HG02852 (cell line): Measurements from ENCODE around the gene GINS2.
A peak's percentile ranks its signal among the peaks of the same experiment; 100 is the strongest.

Experiments
- ATAC-seq: cut with Tn5 transposase; IDR thresholded peaks from one replicate; pipeline ENCODE4 v1.9.1; 2021; ENCODE audit warnings: mild to moderate bottlenecking, moderate library complexity; ENCODE audit not compliant: unreplicated experiment

GINS2 gene

DNA sequence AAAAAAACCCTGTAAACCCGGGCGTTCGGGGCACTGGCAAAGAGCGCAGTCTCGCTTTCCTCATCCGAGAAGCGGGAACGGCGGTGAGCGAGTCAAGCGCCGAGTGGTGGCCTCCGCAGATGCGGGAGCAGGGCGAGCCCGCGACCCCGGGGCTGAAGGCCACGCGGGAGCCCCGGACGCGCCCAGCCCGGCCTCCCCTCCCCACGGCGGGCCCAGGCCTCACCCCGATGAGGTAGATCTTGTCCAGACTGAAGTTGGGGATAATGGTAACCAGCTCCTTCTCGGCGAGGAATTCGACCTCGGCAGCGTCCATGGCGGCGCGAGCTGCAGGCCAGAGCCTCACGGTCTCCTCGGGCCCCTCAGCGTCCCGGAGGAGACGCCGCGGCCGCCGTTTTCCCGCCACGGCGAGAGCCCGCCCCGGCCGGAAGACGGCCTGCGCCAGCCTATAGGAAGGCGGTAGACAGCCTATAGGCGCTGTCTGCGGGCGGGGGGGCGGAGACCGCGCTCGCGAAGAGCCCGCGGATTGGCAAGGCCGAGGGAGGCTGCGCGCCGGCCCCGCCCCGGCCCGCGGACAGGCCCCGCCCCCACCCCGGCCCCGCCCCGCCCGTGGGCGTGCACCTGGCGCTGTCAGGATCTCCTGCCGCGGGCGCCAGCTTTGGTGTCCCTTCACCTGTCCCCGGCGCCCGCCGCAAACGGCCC, at the start of gene GINS2:
Gene GINS2, minus strand, starts transcription at position 369 of the 699 bp plus-strand sequence. Its CDS starts 56 bp downstream, at position 313.
- ATAC-seq: peak; percentile 94

GRCh38 chr16:85736921-85737320, 48.2 kb upstream of the GINS2 start:
- ATAC-seq: no peak

GRCh38 chr16:85735946-85736345, 47.2 kb upstream of the GINS2 start:
- ATAC-seq: no peak

DNA sequence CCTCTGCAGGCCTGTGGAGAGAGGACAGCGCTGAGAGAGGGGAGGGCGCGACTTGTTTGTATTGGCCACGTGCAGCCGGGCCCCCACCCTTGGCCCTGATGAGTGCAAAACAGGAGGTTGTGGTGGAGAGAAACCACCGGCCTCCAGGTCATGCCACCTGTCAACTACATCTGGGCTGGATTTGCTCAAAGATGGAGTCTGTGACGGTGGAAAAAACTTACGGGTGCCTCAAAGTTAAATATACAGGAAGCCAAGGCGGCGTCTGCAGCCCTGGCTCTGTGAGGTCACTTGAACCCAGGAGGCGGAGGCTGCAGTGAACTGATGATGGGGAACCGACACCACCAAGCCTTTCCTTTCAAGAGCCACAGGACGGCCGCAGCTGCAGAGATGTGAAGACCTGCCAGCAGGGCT, 46.5 kb upstream of the GINS2 start:
- peak; percentile 87 for ATAC-seq

- no peak for ATAC-seq
Observed at GRCh38 chr16:85734311-85735017, 45.7 kb upstream of the GINS2 start.

DNA sequence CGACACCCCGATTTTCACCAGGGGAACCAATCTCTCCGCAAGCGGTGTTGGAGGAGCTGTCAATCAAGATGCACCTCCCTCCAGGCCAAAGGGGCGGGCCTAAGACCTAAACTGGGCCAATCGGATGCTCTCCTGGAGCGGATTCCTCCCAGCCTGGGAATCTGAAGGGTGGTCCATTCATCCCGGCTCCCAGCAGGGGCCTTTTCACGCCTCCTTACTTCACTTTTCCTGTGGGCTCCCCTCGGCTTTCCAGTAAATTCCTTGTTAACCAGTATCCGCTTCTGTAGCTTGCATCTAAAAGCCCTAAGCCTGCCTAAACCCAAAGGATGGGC, 45.1 kb upstream of the GINS2 start:
- ATAC-seq: no peak

- no peak for ATAC-seq
Observed at GRCh38 chr16:85733155-85733838, 44.5 kb upstream of the GINS2 start.

GRCh38 chr16:85731179-85731578, 42.4 kb upstream of the GINS2 start:
- ATAC-seq: no peak

DNA sequence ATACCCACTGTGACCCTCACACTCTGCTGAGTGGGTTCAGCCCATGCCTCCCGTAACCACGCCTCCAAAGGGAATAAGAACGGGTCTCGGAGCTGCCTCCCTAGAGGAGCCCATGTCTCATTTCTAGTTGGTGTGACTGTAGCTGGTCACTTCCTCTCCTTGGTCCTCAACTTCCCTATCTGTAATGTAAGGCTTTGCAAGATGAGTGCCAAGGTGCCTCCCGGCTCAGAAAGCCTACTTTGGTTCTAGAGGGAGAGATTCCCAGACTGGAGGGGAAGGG, 41.4 kb upstream of the GINS2 start:
- ATAC-seq: no peak

DNA sequence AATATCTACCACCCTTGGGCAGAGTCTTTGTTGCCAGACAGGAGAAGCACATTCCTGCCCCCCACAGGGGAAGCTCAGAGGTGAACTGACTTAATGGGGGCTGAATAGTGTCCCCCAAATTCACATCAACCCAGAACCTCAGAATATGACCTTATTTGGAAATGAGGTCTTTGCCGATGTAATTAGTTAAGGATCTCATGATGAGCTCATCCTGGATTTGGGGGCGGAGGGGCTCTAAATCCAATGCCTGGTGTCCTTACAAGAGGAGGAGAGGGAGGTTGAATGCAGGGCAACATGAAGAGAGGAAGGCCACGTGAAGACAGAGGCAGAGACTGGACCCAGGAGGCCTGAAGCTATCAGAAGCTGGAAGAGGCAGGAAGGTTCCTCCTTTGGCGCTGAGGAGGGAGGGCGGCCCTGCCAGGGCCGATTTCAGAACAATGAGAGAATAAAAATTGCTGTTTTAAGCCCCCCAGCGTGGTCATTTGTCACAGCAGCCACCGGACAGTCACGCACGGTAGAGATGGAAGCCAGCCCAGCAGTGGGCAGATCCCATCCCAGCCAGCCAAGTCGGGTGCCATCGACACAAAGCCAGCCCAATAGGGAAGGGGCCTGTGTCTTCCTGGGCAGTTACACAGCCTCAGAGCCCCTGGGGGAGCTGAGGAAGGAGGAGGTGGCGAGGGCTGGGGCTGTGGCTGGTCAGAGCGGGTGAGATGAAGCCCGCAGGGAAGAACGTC, 40.9 kb upstream of the GINS2 start:
- no peak for ATAC-seq

GRCh38 chr16:85728879-85729278, 40.1 kb upstream of the GINS2 start:
- no peak for ATAC-seq

- no peak for ATAC-seq
Observed at GRCh38 chr16:85724936-85725335, 36.2 kb upstream of the GINS2 start.

DNA sequence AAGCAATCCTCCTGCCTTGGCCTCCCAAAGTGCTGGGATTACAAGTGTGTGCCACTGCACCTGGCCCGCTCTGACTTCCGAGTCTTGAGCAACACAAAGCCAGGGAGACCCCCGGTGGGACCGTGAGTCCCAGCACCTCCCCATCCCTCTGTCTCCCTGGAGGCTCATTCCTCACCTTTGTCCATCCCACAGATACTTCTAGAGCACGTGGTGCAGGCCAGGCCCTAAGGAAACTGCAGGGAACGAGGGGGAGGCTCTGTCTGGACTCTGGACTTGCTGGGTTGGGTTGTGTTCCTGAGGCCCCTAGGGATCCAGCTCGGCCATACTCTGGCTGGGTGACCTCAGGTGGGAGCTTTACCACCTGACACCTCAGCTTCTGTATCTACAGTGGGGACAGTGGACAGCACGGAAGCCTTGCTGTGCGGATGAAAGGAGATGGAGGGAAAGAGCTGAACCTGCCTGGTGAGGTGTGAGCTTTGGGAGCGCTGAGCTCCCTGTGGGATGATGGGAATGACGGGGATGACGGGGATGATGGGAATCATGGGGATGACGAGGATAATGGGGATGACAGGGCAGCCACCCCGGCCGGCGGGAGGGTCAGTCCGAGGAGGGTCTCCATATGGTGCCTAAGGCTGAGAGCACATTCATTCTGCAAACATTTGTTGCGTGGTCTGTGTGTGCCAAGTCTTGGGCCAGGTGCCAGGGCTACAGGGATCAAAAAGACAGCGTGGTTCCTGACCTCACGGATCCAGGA, 35.5 kb upstream of the GINS2 start:
- no peak for ATAC-seq

GRCh38 chr16:85722128-85722893, 33.6 kb upstream of the GINS2 start:
- ATAC-seq: no peak

GRCh38 chr16:85720302-85720637, 31.5 kb upstream of the GINS2 start:
- no peak for ATAC-seq

GRCh38 chr16:85719605-85720301, 31.0 kb upstream of the GINS2 start:
- ATAC-seq: no peak

GRCh38 chr16:85718682-85719081, 29.9 kb upstream of the GINS2 start:
- ATAC-seq: no peak

DNA sequence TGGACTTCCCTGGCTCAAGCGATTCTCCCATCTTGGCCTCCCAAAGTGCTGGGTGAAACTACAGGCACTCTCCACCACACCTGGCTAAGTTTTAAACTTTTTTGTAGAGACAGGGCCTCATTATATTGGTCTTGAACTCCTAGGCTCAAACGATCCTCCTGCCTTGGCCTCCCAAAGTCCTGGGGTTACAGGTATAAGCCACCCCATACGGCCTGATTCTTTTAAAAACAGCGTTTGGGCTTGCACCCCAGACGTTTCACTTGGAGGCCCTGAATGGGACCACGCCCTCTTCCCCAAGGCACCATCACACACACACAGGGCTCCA, 29.4 kb upstream of the GINS2 start:
- ATAC-seq: no peak

DNA sequence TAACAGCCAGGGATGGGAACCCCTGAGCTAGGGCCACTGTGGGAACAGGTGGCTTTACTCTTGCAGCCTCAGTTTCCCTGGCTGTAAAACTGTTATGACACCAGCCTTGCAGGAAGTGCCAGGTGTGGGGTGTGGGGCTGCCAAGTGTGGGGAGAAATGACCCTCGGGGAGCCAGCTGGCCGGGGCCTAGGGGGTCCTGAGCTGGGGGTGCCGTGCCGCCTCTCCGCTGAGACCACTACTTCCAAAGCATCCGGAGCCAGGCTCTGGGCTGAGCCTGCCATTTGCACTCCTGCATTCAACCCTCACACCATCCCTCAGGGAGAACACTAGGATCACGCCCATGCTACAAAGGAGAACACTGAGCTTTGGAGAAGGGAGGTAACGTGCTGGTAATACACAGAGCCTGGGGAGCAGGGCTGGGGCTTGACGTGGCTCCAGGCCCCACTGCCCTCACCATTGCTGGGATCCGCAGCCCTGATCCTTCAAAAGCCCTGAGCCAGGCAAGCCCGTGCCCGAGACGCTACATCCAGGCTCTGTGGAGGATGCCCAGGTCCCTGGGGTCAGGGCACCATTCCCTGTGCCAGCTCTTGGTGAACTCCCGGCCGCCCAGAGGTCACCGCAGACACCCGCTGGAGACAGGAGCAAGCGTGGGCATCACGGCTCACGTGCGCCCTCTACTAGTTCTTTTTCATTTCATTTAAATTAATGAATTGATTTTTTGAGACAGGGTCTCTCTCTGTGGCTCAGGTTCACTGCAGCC, 28.8 kb upstream of the GINS2 start:
- no peak for ATAC-seq
